ENCODE data around the gene HIVEP2.

GRCh38 chr6:142909686-142910085 lies 35.3 kb downstream of the HIVEP2 start:
- TF ChIP-seq EZH2 (IDR thresholded peaks at IDR 0.05; ENCODE audit: insufficient read depth, poor library complexity, severe bottlenecking), result no peak
- TF ChIP-seq EZH2phosphoT487 (IDR thresholded peaks at IDR 0.05; ENCODE audit: insufficient read depth, low read depth), result no peak
